Keratinocyte (primary cell): ENCODE results near the gene FHAD1. TPM values are rescaled to one million over a fixed set of nuclear protein-coding genes. Genes with fewer than 3 reads are reported as not detected.

ENCODE experiments used
- DNase-seq: peaks from one replicate; pipeline ENCODE4 v3.0.0-alpha.2; 2011; ENCODE audit warnings: low read depth, missing footprints, low spot score
- FAIRE-seq: peaks from 2 replicates; lab custom pipeline; 2011; peaks lifted over from hg19 to GRCh38; lab: Jason Lieb, UNC
- H2AFZ ChIP-seq: 2 replicates; pipeline ENCODE4 v1.6.0; 2012; ENCODE audit warnings: low read length, control low read depth, inconsistent platforms; ENCODE audit not compliant: control insufficient read depth
- H3K27ac ChIP-seq: 2 replicates; pipeline ENCODE4 v1.5.1; 2011; ENCODE audit warnings: low read length; ENCODE audit not compliant: control insufficient read depth, insufficient read depth
- H3K27me3 ChIP-seq: 3 replicates; pipeline ENCODE4 v1.6.0; 2011; ENCODE audit warnings: low read length; ENCODE audit not compliant: control insufficient read depth, insufficient read depth; ENCODE audit errors: extremely low read depth
- H3K36me3 ChIP-seq, 2 experiments: 2 replicates in 1 of 2; 3 replicates in 1 of 2; pipeline ENCODE4 v1.5.1; 2011; ENCODE audit warnings: low read length in 2 of 2, mild to moderate bottlenecking in 1 of 2; ENCODE audit not compliant: control insufficient read depth in 2 of 2, insufficient read depth in 2 of 2; ENCODE audit errors: extremely low read depth in 1 of 2
- H3K4me1 ChIP-seq: 3 replicates; pipeline ENCODE4 v1.5.1; 2011; ENCODE audit warnings: low read length; ENCODE audit not compliant: control insufficient read depth, insufficient read depth; ENCODE audit errors: extremely low read depth
- H3K4me2 ChIP-seq: 3 replicates; pipeline ENCODE4 v1.6.0; 2011; ENCODE audit warnings: low read depth, low read length; ENCODE audit not compliant: control insufficient read depth, insufficient read depth; ENCODE audit errors: extremely low read depth
- H3K4me3 ChIP-seq, 3 experiments: fragments of 200-600 bp in 1 of 3; sonication (generic) in 1 of 3; 2 replicates in 2 of 3; 3 replicates in 1 of 3; pipeline ENCODE4 v1.5.1; 2011 to 2016; ENCODE audit warnings: low read length in 3 of 3, mild to moderate bottlenecking in 3 of 3, control low read depth in 2 of 3, inconsistent platforms in 1 of 3, low read depth in 1 of 3, mixed read lengths in 1 of 3, mixed run types in 1 of 3, moderate library complexity in 1 of 3; ENCODE audit not compliant: control insufficient read depth in 2 of 3, insufficient read depth in 2 of 3; ENCODE audit errors: extremely low read depth in 1 of 3
- H3K79me2 ChIP-seq: 2 replicates; pipeline ENCODE4 v1.6.0; 2012; ENCODE audit warnings: low read length; ENCODE audit not compliant: control insufficient read depth, insufficient read depth
- H3K9ac ChIP-seq: 3 replicates; pipeline ENCODE4 v1.6.0; 2011; ENCODE audit warnings: low read length; ENCODE audit not compliant: control insufficient read depth, insufficient read depth; ENCODE audit errors: extremely low read depth
- H3K9me1 ChIP-seq: 3 replicates; pipeline ENCODE4 v1.6.0; 2011; ENCODE audit warnings: low read length; ENCODE audit not compliant: control insufficient read depth, insufficient read depth; ENCODE audit errors: extremely low read depth
- H3K9me3 ChIP-seq: 2 replicates; pipeline ENCODE4 v1.5.1; 2012; ENCODE audit warnings: low read depth, low read length; ENCODE audit not compliant: control insufficient read depth
- H4K20me1 ChIP-seq: 3 replicates; pipeline ENCODE4 v1.6.0; 2011; ENCODE audit warnings: low read length; ENCODE audit not compliant: control insufficient read depth, insufficient read depth; ENCODE audit errors: extremely low read depth
- EZH2 ChIP-seq: IDR thresholded peaks from one replicate; pipeline ENCODE4 v1.6.1; 2012; ENCODE audit warnings: inconsistent platforms, mild to moderate bottlenecking, low read length, moderate library complexity
- dilution Hi-C: fragments of 300-500 bp; cut with MboI; formaldehyde crosslinking; loops from one replicate; pipeline ENCODE4 v1.7.0; 2020; ENCODE audit warnings: low sequenced_read_pairs; ENCODE audit not compliant: extremely low pct_ligation_motif_present
- polyA plus RNA-seq, 5 experiments: library from polyadenylated mRNA; depleted of rRNA in 3 of 5; stranded (reverse) in 3 of 5; stranded (forward) in 1 of 5; unstranded in 1 of 5; fragments of >200 nt; gene quantifications; 1 replicate in 1 of 5; 2 replicates in 3 of 5; 3 replicates in 1 of 5; pipeline versions ENCODE4 v1.2.1 to v1.2.3, GENCODE V29; 2011 to 2012; ENCODE audit warnings: missing spikeins in 2 of 5, low read depth in 1 of 5, low replicate concordance in 1 of 5
- TF ChIP-seq, protein P1 (sequence below), 3 experiments: IDR thresholded peaks in 1 of 3; conservative IDR thresholded peaks in 1 of 3; optimal IDR thresholded peaks in 1 of 3; 2 replicates in 2 of 3; 3 replicates in 1 of 3; pipeline versions ENCODE3 to v1.5.1; 2011; ENCODE audit warnings: low read length in 3 of 3, mild to moderate bottlenecking in 3 of 3, moderate library complexity in 2 of 3, control low read depth in 1 of 3, inconsistent platforms in 1 of 3; ENCODE audit not compliant: insufficient read depth in 2 of 3; ENCODE audit errors: extremely low read depth in 1 of 3

FHAD1 gene
- polyA plus RNA-seq, 1 donor (not counting 4 experiments of a cell fraction or from before 2014, with no cell fraction given) = 0.09 TPM

DNA sequence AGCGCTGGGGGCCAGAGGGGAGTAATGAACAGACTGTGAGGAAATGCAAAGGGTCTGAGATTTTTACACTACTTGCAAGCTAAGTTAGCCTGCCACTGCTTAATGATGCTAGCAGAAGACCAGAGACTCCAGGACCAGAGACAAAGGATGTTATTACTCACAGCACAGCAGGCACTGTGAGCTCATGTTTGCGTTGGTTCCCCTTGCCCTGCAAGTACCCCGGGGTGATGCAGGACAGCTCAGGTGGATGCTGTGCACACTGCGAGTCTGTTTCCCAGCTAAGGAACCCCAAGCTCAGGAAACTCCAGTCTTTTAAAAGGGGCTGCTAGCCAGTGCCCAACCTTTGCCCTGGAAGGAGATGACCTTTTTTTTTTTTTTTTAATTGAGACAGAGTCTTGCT is 1.2 kb downstream of the FHAD1 start:
- DNase-seq (no peak), FAIRE-seq (no peak)
- Histone ChIP-seq H3K36me3 (no peaks in the 10 kb centered on the region), H3K9ac (no peak overlapping the region), H3K9me1 (no peaks in the 10 kb centered on the region), H3K4me1 (peaks cover 14% of the 10 kb centered on the region), H2AFZ (no peak overlapping the region), H3K4me3 (no peak overlapping the region), H3K27ac (no peak overlapping the region), H3K9me3 (no peaks in the 10 kb centered on the region), H3K79me2 (no peaks in the 10 kb centered on the region), H4K20me1 (no peaks in the 10 kb centered on the region), H3K27me3 (no peaks in the 10 kb centered on the region), H3K4me2 (no peak overlapping the region)
- dilution Hi-C loops = no loop called here
- TF ChIP-seq, protein P1, sequence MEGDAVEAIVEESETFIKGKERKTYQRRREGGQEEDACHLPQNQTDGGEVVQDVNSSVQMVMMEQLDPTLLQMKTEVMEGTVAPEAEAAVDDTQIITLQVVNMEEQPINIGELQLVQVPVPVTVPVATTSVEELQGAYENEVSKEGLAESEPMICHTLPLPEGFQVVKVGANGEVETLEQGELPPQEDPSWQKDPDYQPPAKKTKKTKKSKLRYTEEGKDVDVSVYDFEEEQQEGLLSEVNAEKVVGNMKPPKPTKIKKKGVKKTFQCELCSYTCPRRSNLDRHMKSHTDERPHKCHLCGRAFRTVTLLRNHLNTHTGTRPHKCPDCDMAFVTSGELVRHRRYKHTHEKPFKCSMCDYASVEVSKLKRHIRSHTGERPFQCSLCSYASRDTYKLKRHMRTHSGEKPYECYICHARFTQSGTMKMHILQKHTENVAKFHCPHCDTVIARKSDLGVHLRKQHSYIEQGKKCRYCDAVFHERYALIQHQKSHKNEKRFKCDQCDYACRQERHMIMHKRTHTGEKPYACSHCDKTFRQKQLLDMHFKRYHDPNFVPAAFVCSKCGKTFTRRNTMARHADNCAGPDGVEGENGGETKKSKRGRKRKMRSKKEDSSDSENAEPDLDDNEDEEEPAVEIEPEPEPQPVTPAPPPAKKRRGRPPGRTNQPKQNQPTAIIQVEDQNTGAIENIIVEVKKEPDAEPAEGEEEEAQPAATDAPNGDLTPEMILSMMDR (optimal IDR thresholded peaks at IDR 0.05 in 1 of 3, IDR thresholded peaks at IDR 0.05 in 1 of 3, conservative IDR thresholded peaks at IDR 0.05 in 1 of 3; ENCODE audit: extremely low read depth in 1 of 3, insufficient read depth in 2 of 3, low read length in 3 of 3) = no peak
- no peak for TF ChIP-seq EZH2

DNA sequence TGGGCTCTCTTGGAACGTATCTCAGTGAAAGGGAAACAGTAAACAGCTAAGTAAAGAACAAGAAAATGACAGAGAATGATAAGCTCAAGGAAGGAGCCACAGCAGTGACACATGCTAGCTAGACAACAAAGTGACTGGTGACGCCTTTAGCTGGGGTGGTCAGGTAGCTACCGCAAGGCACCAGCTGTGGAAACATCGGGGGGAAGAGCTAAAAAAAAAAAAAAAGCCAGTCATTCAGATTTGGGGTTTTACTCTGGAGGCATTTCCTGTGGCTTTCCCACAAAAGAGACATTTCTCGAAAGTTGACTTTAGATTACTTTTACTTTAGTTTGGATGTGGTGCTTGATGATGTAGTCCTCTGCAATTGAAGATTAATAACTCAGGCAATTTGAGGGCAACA is 2.1 kb downstream of the FHAD1 start:
- TF ChIP-seq, protein P1 (optimal IDR thresholded peaks at IDR 0.05 in 1 of 3, IDR thresholded peaks at IDR 0.05 in 1 of 3, conservative IDR thresholded peaks at IDR 0.05 in 1 of 3; ENCODE audit: extremely low read depth in 1 of 3, insufficient read depth in 2 of 3, low read length in 3 of 3) = no peak
- no peak for TF ChIP-seq EZH2
- no peak for FAIRE-seq
- dilution Hi-C loops = no loop called here

More for the DNA sequence above, 2.1 kb downstream of the FHAD1 start:
- no peaks in the 10 kb centered on the region for H3K27me3 ChIP-seq
- peaks cover 14% of the 10 kb centered on the region for H3K4me1 ChIP-seq
- no peak for DNase-seq
- H4K20me1 ChIP-seq = no peaks in the 10 kb centered on the region
- H3K36me3 ChIP-seq = no peaks in the 10 kb centered on the region
- no peak overlapping the region for H3K9ac ChIP-seq
- no peak overlapping the region for H3K27ac ChIP-seq
- no peaks in the 10 kb centered on the region for H3K79me2 ChIP-seq
- H3K4me3 ChIP-seq = no peak overlapping the region
- H3K4me2 ChIP-seq = no peak overlapping the region
- H2AFZ ChIP-seq = no peak overlapping the region
- H3K9me3 ChIP-seq = no peaks in the 10 kb centered on the region
- no peaks in the 10 kb centered on the region for H3K9me1 ChIP-seq
